DND-41 (cell line): ENCODE results near the gene RBFOX1.

Experiments used
- ATAC-seq: fragments of 200-7000 bp; cut with Tn5 transposase; 3 replicates; pipeline ENCODE4 v1.9.1; 2021; ENCODE audit warnings: low read depth; ENCODE audit not compliant: insufficient read depth
- DNase-seq: peaks from one replicate; pipeline ENCODE4 v3.0.0-alpha.2; 2020
- H2AFZ ChIP-seq: 2 replicates; pipeline ENCODE4 v1.6.0; 2012; ENCODE audit warnings: low read depth, low read length
- H3K27ac ChIP-seq: 2 replicates; pipeline ENCODE4 v1.5.1; 2012; ENCODE audit warnings: low read length, inconsistent platforms
- H3K27me3 ChIP-seq: fragments of 200-600 bp; sonication (generic); 2 replicates; pipeline ENCODE4 v1.6.0; 2012; ENCODE audit warnings: low read length, mild to moderate bottlenecking, inconsistent platforms; ENCODE audit not compliant: insufficient read depth, poor library complexity
- H3K36me3 ChIP-seq: 2 replicates; pipeline ENCODE4 v1.5.1; 2012; ENCODE audit warnings: low read length, inconsistent platforms; ENCODE audit not compliant: insufficient read depth
- H3K4me1 ChIP-seq: 2 replicates; pipeline ENCODE4 v1.5.1; 2012; ENCODE audit warnings: mild to moderate bottlenecking, low read length; ENCODE audit not compliant: insufficient read depth
- H3K4me2 ChIP-seq: 2 replicates; pipeline ENCODE4 v1.6.0; 2012; ENCODE audit warnings: mild to moderate bottlenecking, moderate library complexity, low read length, inconsistent platforms; ENCODE audit not compliant: insufficient read depth
- H3K4me3 ChIP-seq, 2 experiments: fragments of 200-600 bp in 1 of 2; shearing (Covaris generic) in 1 of 2; 2 replicates each; pipeline ENCODE4 v1.5.1; 2012 to 2016; ENCODE audit warnings: inconsistent platforms in 2 of 2, low read length in 2 of 2, mild to moderate bottlenecking in 2 of 2, low read depth in 1 of 2, moderate library complexity in 1 of 2
- H3K79me2 ChIP-seq: 2 replicates; pipeline ENCODE4 v1.6.0; 2012; ENCODE audit warnings: low read length, inconsistent platforms; ENCODE audit not compliant: insufficient read depth
- H3K9ac ChIP-seq: 2 replicates; pipeline ENCODE4 v1.6.0; 2012; ENCODE audit warnings: low read depth, mild to moderate bottlenecking, inconsistent platforms, low read length, moderate library complexity
- H3K9me3 ChIP-seq: 2 replicates; pipeline ENCODE4 v1.5.1; 2012; ENCODE audit warnings: low read length, moderate library complexity, mild to moderate bottlenecking, inconsistent platforms; ENCODE audit not compliant: insufficient read depth, severe bottlenecking
- H4K20me1 ChIP-seq: 2 replicates; pipeline ENCODE4 v1.6.0; 2012; ENCODE audit warnings: low read length; ENCODE audit not compliant: insufficient read depth
- CTCF ChIP-seq: IDR thresholded peaks from 2 replicates; pipeline ENCODE4 v1.5.1; 2012; ENCODE audit warnings: borderline replicate concordance, low read length, moderate library complexity, mild to moderate bottlenecking; ENCODE audit not compliant: poor library complexity, severe bottlenecking; ENCODE audit errors: extremely low read depth
- EZH2 ChIP-seq: IDR thresholded peaks from 3 replicates; pipeline ENCODE4 v1.6.1; 2012; ENCODE audit warnings: borderline replicate concordance, low read depth, mild to moderate bottlenecking, moderate library complexity, low read length, inconsistent platforms; ENCODE audit not compliant: severe bottlenecking

The RBFOX1 gene

GRCh38 chr16:7405166-7405565 is 72.5 kb downstream of the RBFOX1 start:
- H3K4me2 ChIP-seq, result no peak overlapping the region
- H3K4me1 ChIP-seq, result no peaks in the 10 kb centered on the region
- no peaks in the 10 kb centered on the region for H3K9me3 ChIP-seq
- H3K4me3 ChIP-seq, result no peak overlapping the region
- H3K9ac ChIP-seq, result no peak overlapping the region
- no peak overlapping the region for H3K27ac ChIP-seq
- H4K20me1 ChIP-seq, result no peaks in the 10 kb centered on the region
- H3K36me3 ChIP-seq, result no peaks in the 10 kb centered on the region
- DNase-seq (no peak), ATAC-seq (no peak)
- no peaks in the 10 kb centered on the region for H3K79me2 ChIP-seq
- no peak overlapping the region for H2AFZ ChIP-seq
- no peaks in the 10 kb centered on the region for H3K27me3 ChIP-seq
- TF ChIP-seq EZH2, result no peak
- no peak for TF ChIP-seq CTCF

GRCh38 chr16:7408700-7409365 is 76.2 kb downstream of the RBFOX1 start:
- H3K9ac ChIP-seq, result no peak overlapping the region
- no peaks in the 10 kb centered on the region for H3K36me3 ChIP-seq
- no peak for TF ChIP-seq CTCF
- TF ChIP-seq EZH2, result no peak
- no peaks in the 10 kb centered on the region for H3K9me3 ChIP-seq
- H3K79me2 ChIP-seq, result no peaks in the 10 kb centered on the region
- no peak overlapping the region for H3K4me2 ChIP-seq
- DNase-seq, result no peak
- no peaks in the 10 kb centered on the region for H3K4me1 ChIP-seq
- no peaks in the 10 kb centered on the region for H4K20me1 ChIP-seq
- no peak overlapping the region for H2AFZ ChIP-seq
- no peak overlapping the region for H3K4me3 ChIP-seq
- ATAC-seq, result no peak
- H3K27me3 ChIP-seq, result no peaks in the 10 kb centered on the region
- H3K27ac ChIP-seq, result no peak overlapping the region

GRCh38 chr16:7419441-7419840 is 86.8 kb downstream of the RBFOX1 start:
- H4K20me1 ChIP-seq, result no peaks in the 10 kb centered on the region
- H3K27me3 ChIP-seq, result no peaks in the 10 kb centered on the region
- no peak overlapping the region for H2AFZ ChIP-seq
- no peak overlapping the region for H3K4me3 ChIP-seq
- no peak for DNase-seq
- no peak overlapping the region for H3K9ac ChIP-seq
- H3K4me1 ChIP-seq, result no peaks in the 10 kb centered on the region
- no peak overlapping the region for H3K4me2 ChIP-seq
- no peaks in the 10 kb centered on the region for H3K79me2 ChIP-seq
- no peaks in the 10 kb centered on the region for H3K36me3 ChIP-seq
- H3K27ac ChIP-seq, result no peak overlapping the region
- TF ChIP-seq EZH2 (no peak), CTCF (no peak)
- no peaks in the 10 kb centered on the region for H3K9me3 ChIP-seq
- no peak for ATAC-seq

- H3K36me3 ChIP-seq, result no peaks in the 10 kb centered on the region
- no peak overlapping the region for H3K27ac ChIP-seq
- DNase-seq (no peak), ATAC-seq (no peak)
- no peaks in the 10 kb centered on the region for H3K9me3 ChIP-seq
- TF ChIP-seq CTCF, result no peak
- no peak for TF ChIP-seq EZH2
- no peaks in the 10 kb centered on the region for H3K79me2 ChIP-seq
- no peak overlapping the region for H3K4me3 ChIP-seq
- no peaks in the 10 kb centered on the region for H4K20me1 ChIP-seq
- H3K9ac ChIP-seq, result no peak overlapping the region
- H3K4me2 ChIP-seq, result no peak overlapping the region
- H2AFZ ChIP-seq, result no peak overlapping the region
- no peaks in the 10 kb centered on the region for H3K27me3 ChIP-seq
- no peaks in the 10 kb centered on the region for H3K4me1 ChIP-seq
Observed at GRCh38 chr16:7420079-7420478, 87.4 kb downstream of the RBFOX1 start.
